Brain microvascular endothelial cell (primary cell): Measurements from ENCODE around the gene IFNG.
"Not testable (repeated sequence)": the region's sequence is repeated elsewhere in the genome, so short reads cannot be mapped to it uniquely, and the experiment has no call there.

Source experiments
- DNase-seq: peaks from one replicate; pipeline ENCODE4 v3.0.0-alpha.2; 2020
- H3K27ac ChIP-seq: fragments of 250-450 bp; sonication (Bioruptor Pico); 2 replicates; pipeline ENCODE4 v1.5.1; 2020; ENCODE audit warnings: mild to moderate bottlenecking, moderate library complexity
- H3K27me3 ChIP-seq: fragments of 250-450 bp; sonication (Bioruptor Pico); replicated peaks from 2 replicates; pipeline ENCODE4 v1.5.1; 2020; ENCODE audit warnings: mild to moderate bottlenecking
- H3K36me3 ChIP-seq: fragments of 250-450 bp; sonication (Bioruptor Pico); replicated peaks from 2 replicates; pipeline ENCODE4 v1.5.1; 2020; ENCODE audit warnings: mild to moderate bottlenecking
- H3K4me3 ChIP-seq: 2 replicates; pipeline ENCODE4 v1.5.1; 2011; ENCODE audit warnings: low read depth, mild to moderate bottlenecking, control low read depth, low read length, moderate library complexity
- CTCF ChIP-seq: IDR thresholded peaks from 2 replicates; pipeline ENCODE4 v1.5.1; 2011; ENCODE audit warnings: low read depth, mild to moderate bottlenecking, moderate library complexity, low read length, control low read depth, inconsistent platforms; ENCODE audit errors: missing control alignments
- in situ Hi-C: cut with HindIII; loops from 2 replicates; pipeline ENCODE4 v1.10.0; 2017; ENCODE audit warnings: low sequenced_read_pairs, low pct_ligation_motif_present

The IFNG gene

GRCh38 chr12:68175557-68176061 lies 16.1 kb upstream of the IFNG start:
- Histone ChIP-seq H3K27ac (no peak overlapping the region), H3K4me3 (no peak overlapping the region)
- in situ Hi-C loops: no loop called here

GRCh38 chr12:68174761-68175160 lies 15.2 kb upstream of the IFNG start:
- H3K36me3 ChIP-seq, H3K27me3 ChIP-seq, DNase-seq, H3K4me3 ChIP-seq, in situ Hi-C loops, H3K27ac ChIP-seq: not testable (repeated sequence)

More at GRCh38 chr12:68175557-68176061, 16.1 kb upstream of the IFNG start:
- DNase-seq: no peak
- H3K27me3 ChIP-seq: no peaks in the 10 kb centered on the region
- no peak for TF ChIP-seq CTCF
- H3K36me3 ChIP-seq: no peaks in the 10 kb centered on the region

- no peaks in the 10 kb centered on the region for H3K27me3 ChIP-seq
- H3K36me3 ChIP-seq: no peaks in the 10 kb centered on the region
- no peak for TF ChIP-seq CTCF
- in situ Hi-C loops: no loop called here
- no peak for DNase-seq
- H3K4me3 ChIP-seq: no peak overlapping the region
- no peak overlapping the region for H3K27ac ChIP-seq
Measured at GRCh38 chr12:68173792-68174191, 14.3 kb upstream of the IFNG start.

GRCh38 chr12:68170726-68171125 lies 11.2 kb upstream of the IFNG start:
- H3K27me3 ChIP-seq: no peaks in the 10 kb centered on the region
- no peak for DNase-seq
- no peaks in the 10 kb centered on the region for H3K36me3 ChIP-seq
- no peak overlapping the region for H3K27ac ChIP-seq
- TF ChIP-seq CTCF: no peak
- no peak overlapping the region for H3K4me3 ChIP-seq
- in situ Hi-C loops: no loop called here

GRCh38 chr12:68169213-68169889 lies 9.8 kb upstream of the IFNG start:
- no peak overlapping the region for H3K4me3 ChIP-seq
- DNase-seq: no peak
- no peak for TF ChIP-seq CTCF
- in situ Hi-C loops: no loop called here
- H3K27ac ChIP-seq: no peak overlapping the region
- H3K27me3 ChIP-seq: no peaks in the 10 kb centered on the region
- no peaks in the 10 kb centered on the region for H3K36me3 ChIP-seq

GRCh38 chr12:68166317-68166831 lies 6.8 kb upstream of the IFNG start:
- no peak for DNase-seq
- Histone ChIP-seq H3K36me3 (no peaks in the 10 kb centered on the region), H3K27ac (no peak overlapping the region), H3K4me3 (no peak overlapping the region), H3K27me3 (no peaks in the 10 kb centered on the region)
- TF ChIP-seq CTCF: no peak
- in situ Hi-C loops: no loop called here
